ENCODE data around the gene PAQR9.

DNA sequence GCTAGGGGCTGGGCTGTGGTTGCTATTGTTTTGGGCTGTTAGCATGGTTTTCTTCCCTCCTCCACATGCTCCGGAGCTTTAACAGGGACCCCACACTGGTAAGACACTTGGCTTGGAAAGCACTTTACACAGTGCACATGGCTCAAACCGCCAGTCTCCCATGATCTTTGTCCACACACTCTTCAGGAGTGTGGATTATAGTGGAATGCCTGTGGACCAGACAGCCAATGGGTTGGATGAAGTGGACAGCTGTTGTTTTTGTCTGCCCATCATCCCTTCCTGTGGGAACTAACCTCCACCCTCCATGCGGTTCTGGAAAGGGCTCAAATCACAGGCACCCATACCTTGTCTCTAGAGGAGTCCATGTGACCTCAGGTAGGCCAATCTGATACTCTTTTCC is 10.0 kb downstream of the PAQR9 start:
- TF ChIP-seq, protein P1, sequence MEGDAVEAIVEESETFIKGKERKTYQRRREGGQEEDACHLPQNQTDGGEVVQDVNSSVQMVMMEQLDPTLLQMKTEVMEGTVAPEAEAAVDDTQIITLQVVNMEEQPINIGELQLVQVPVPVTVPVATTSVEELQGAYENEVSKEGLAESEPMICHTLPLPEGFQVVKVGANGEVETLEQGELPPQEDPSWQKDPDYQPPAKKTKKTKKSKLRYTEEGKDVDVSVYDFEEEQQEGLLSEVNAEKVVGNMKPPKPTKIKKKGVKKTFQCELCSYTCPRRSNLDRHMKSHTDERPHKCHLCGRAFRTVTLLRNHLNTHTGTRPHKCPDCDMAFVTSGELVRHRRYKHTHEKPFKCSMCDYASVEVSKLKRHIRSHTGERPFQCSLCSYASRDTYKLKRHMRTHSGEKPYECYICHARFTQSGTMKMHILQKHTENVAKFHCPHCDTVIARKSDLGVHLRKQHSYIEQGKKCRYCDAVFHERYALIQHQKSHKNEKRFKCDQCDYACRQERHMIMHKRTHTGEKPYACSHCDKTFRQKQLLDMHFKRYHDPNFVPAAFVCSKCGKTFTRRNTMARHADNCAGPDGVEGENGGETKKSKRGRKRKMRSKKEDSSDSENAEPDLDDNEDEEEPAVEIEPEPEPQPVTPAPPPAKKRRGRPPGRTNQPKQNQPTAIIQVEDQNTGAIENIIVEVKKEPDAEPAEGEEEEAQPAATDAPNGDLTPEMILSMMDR (conservative IDR thresholded peaks at IDR 0.05; ENCODE audit: low read length), result no peak
- TF ChIP-seq EZH2phosphoT487 (IDR thresholded peaks at IDR 0.05; ENCODE audit: borderline replicate concordance, low read depth, low read length), result no peak
